Measurements from ENCODE around the gene SERTAD4. TPM values are rescaled to one million over a fixed set of nuclear protein-coding genes. Genes with fewer than 3 reads are reported as not detected.

Gene SERTAD4
- total RNA-seq, 1 experiment from 2014 or later: 3.9 TPM

- H2AFZ ChIP-seq (ENCODE audit: low read length): no peak overlapping the region
- H3K4me3 Mint-ChIP-seq: peak overlapping the region; percentile 77 to 90
- no peaks in the 10 kb centered on the region for H3K9me3 Mint-ChIP-seq
- no CpG with 5 or more reads among the region's 29 CpGs for WGBS (ENCODE audit: extremely low coverage, insufficient read length, low lambda C conversion rate)
- H4K20me1 ChIP-seq (ENCODE audit: control insufficient read depth, insufficient read depth, insufficient read length): no peaks in the 10 kb centered on the region
- H3K9me3 ChIP-seq (ENCODE audit: control insufficient read depth, low read depth, low read length): no peaks in the 10 kb centered on the region
- H3K23ac ChIP-seq (ENCODE audit: insufficient read length, low read depth, low read length): no peak overlapping the region
- H3K18ac ChIP-seq (ENCODE audit: insufficient read length, low read depth, low read length): no peak overlapping the region
- H4K91ac ChIP-seq (ENCODE audit: insufficient read length, low read depth, low read length): no peak overlapping the region
- H2BK12ac ChIP-seq (ENCODE audit: insufficient read length, low read depth, low read length): no peak overlapping the region
- H3K27ac Mint-ChIP-seq: no peak overlapping the region
- H3K27me3 ChIP-seq (ENCODE audit: insufficient read depth, low read length): no peaks in the 10 kb centered on the region
- H3T11ph ChIP-seq (ENCODE audit: low read length): no peak overlapping the region
- H2BK20ac ChIP-seq (ENCODE audit: low read depth, low read length, poor library complexity, severe bottlenecking): no peak overlapping the region
- H3K14ac ChIP-seq (ENCODE audit: insufficient read depth, low read length): peak overlapping the region; percentile 59; the same call in 1 of the 2 replicates
- peak overlapping the region; percentile 76 for H3K4me2 ChIP-seq (ENCODE audit: insufficient read depth, insufficient read length, low read length)
- TF ChIP-seq, protein P1, sequence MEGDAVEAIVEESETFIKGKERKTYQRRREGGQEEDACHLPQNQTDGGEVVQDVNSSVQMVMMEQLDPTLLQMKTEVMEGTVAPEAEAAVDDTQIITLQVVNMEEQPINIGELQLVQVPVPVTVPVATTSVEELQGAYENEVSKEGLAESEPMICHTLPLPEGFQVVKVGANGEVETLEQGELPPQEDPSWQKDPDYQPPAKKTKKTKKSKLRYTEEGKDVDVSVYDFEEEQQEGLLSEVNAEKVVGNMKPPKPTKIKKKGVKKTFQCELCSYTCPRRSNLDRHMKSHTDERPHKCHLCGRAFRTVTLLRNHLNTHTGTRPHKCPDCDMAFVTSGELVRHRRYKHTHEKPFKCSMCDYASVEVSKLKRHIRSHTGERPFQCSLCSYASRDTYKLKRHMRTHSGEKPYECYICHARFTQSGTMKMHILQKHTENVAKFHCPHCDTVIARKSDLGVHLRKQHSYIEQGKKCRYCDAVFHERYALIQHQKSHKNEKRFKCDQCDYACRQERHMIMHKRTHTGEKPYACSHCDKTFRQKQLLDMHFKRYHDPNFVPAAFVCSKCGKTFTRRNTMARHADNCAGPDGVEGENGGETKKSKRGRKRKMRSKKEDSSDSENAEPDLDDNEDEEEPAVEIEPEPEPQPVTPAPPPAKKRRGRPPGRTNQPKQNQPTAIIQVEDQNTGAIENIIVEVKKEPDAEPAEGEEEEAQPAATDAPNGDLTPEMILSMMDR (conservative IDR thresholded peaks at IDR 0.05): no peak
- peak; percentile 94 for DNase-seq
- no peak overlapping the region for H2AK5ac ChIP-seq (ENCODE audit: insufficient read length, low read length)
- no peak overlapping the region for H3K56ac ChIP-seq (ENCODE audit: insufficient read length, low read depth, low read length)
- H4K8ac ChIP-seq (replicated peaks; ENCODE audit: insufficient read length, low read depth, low read length): no peak overlapping the region
- no peak overlapping the region for H2BK15ac ChIP-seq (ENCODE audit: low read depth, low read length)
- H3K9ac ChIP-seq (ENCODE audit: extremely low read depth, insufficient read length, low read length): peak overlapping the region; percentile 61
- H3K27ac ChIP-seq (ENCODE audit: insufficient read length, low read depth, low read length): no peak overlapping the region
- no peak overlapping the region for H4K5ac ChIP-seq (ENCODE audit: insufficient read length, low read depth, low read length)
- peaks cover 2% of the 10 kb centered on the region; the same call in 1 of the 2 replicates for H3K4me1 ChIP-seq (ENCODE audit: insufficient read depth, low read length)
- H3K4ac ChIP-seq (ENCODE audit: low read depth, low read length): no peak overlapping the region
- no peak overlapping the region for H2BK120ac ChIP-seq (ENCODE audit: low read depth, low read length, poor library complexity, severe bottlenecking)
- H3K27me3 Mint-ChIP-seq (ENCODE audit: low read depth): peaks cover 52% of the 10 kb centered on the region
- peaks cover 23 to 33% of the 10 kb centered on the region in 2 experiments for H3K4me1 Mint-ChIP-seq
- H3K23me2 ChIP-seq (ENCODE audit: insufficient read length, low read depth, low read length, poor library complexity, severe bottlenecking): peaks cover 26% of the 10 kb centered on the region
- H3K79me1 ChIP-seq (ENCODE audit: insufficient read depth, low read depth, low read length, poor library complexity, severe bottlenecking): no peaks in the 10 kb centered on the region
- H2BK5ac ChIP-seq (ENCODE audit: insufficient read length, low read length): no peak overlapping the region
- H3K79me2 ChIP-seq (ENCODE audit: insufficient read depth, low read length): no peaks in the 10 kb centered on the region
- no peaks in the 10 kb centered on the region for H3K36me3 Mint-ChIP-seq (ENCODE audit: insufficient read depth in 1 of 3, low read depth in 3 of 3)
Measured at GRCh38 chr1:210252621-210253051, 20.0 kb downstream of the SERTAD4 start.

Measured in H9 (cell line).